GM19239 (cell line): ENCODE data around the gene PTPN11.
"Not testable (repeated sequence)": the region's sequence is repeated elsewhere in the genome, so short reads cannot be mapped to it uniquely, and the experiment has no call there.

Experiments used
- DNase-seq: peaks from one replicate; pipeline ENCODE4 v3.0.0; 2011; ENCODE audit warnings: low spot score; ENCODE audit not compliant: insufficient read length
- FAIRE-seq: peaks from 2 replicates; lab custom pipeline; 2011; peaks lifted over from hg19 to GRCh38; lab: Jason Lieb, UNC

The PTPN11 gene

GRCh38 chr12:112408621-112409020, 10.1 kb upstream of the PTPN11 start:
- DNase-seq = peak; percentile 12
- FAIRE-seq = no peak

DNA sequence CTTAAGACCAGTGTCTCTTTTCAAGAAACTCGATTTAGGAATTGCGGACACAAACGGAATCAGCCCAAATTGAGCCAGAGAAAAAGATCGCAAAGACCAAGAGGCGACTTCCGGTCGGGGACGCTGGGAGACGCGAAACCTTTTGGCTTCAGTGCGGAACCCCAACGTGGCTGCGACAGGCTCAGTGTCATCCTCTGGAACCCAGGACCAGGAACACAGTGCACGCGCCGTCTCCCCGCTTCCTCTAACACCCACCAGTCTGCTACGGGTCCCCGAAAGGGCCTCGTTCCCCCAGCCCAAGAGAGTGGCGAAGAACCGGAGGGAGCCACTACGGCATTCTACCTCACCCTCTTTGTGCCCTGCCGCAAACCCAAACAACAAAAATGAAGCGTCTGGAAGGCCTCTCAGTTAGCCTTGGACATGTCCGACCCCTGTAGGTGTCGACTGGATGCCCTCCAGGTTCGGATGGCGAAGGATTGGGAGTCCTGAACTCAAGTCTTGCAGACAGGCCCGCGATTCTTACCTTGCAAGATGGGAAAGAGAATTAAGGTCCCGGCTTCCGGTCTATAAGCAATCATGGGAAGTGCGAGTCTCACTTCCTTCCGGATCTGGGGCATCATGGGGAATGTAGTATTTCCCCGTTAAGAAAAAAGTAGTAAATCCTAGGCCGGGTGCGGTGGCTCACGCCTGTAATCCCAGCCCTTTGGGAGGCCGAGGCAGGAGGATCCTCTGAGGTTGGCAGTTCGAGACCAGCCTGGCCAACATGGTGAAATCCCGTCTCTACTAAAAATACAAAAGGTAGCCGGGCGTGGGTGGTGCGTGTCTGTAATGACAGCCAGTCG, 9.5 kb upstream of the PTPN11 start, which contains the start of gene RPL6:
RPL6 (minus strand) TSS at position 542 of the 842 bp plus-strand sequence. CDS start 949 bp downstream, outside the sequence.
- peak; percentile 58 for DNase-seq
- FAIRE-seq = peak; percentile 85

GRCh38 chr12:112409906-112410244, 8.9 kb upstream of the PTPN11 start:
- FAIRE-seq = no peak
- no peak for DNase-seq

DNA sequence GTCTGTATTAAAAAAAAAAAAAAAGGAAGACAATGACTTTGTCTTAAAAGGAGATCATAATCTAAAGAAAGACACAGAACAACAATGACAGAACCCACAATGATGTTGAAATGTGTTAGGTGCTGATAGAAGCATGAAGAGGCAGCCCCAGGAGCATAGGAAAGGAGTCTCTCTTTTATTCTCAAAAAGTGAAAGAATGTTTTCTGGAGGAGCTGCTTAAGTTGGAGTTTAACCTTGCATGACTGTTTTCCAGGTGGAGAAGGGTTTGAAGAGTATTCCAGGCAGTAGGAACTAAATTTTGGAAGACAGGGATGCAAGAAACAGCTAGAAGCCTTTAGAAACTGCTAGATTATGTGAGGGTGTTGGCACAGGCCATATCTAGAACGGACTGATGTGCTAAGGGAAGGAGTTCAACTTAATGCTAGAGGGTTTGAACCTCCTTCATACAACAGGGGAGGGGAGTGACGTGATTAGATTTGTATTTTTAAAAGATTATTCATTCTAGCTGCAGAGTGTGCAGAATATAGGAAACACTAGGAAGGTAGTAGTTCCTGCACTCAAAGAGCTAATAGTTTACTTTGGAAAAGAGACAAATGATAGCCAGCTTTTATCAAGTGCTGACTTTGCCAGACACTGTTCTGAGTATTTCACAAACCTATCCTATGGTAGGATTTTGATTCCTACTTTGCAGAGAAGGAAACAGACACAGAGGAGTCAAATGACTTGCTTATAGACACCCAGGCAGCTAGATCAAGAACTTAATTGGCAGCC, 4.7 kb upstream of the PTPN11 start:
- DNase-seq (no peak), FAIRE-seq (no peak)

DNA sequence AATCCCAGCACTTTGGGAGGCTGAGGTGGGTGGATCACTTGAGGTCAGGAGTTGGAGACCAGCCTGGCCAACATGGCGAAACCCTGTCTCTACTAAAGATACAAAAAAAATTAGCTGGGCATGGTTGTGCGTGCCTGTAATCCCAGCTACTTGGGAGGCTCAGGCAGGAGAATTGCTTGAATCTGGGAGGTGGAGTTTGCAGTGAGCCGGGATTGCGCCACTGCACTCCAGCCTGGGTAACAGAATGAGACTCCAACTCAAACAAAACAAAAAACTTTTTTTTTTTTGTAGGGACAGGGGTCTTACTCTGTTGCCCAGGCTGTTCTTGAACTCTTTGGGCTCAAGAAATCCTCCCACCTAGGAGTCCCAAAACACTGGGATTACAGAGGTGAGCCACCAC, 3.3 kb upstream of the PTPN11 start:
- not testable (repeated sequence) for FAIRE-seq, DNase-seq

GRCh38 chr12:112418273-112418607, 507 bp upstream of the PTPN11 start:
- FAIRE-seq = no peak

DNA sequence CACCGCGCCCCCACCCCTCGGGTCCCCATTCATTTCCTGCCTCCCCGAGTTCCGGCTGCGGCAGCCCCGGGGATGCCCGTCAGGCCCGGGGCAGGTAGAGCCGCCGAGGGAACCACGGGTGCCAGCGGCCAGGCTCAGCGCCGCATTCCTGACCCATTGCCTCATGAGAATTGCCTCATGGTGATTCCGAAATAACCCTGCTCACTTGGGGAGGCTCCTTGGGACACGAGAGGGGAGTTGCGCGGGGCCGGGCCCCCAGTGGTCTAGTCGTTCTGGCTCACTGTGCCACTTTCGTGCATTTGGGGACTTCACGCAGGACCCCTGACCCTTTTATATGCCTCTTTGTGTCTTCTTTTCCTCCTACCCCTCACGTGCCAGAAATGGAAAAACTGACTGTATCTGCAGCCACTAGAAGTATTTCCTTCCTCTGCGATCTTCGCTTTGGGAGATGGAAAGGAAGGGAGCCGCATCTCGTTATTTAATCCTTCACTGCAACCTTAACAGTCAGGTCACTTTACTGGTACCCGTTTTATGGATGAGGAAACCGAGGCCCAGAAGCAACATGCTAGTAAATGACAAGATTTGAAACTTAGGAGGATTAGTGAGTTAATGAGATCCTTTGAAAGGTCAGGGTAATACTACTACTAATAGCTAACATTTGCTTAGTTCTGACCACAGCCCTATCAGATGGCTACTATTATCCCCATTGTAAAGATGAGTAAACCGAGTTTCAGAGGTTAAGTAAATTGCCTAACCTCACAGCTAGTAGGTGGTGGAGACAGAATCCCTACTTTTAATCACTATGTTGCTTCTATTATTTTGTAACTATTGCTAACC, 768 bp downstream of the PTPN11 start:
- peak; percentile 69 for FAIRE-seq
- DNase-seq = peak; percentile 36

More at GRCh38 chr12:112418273-112418607, 507 bp upstream of the PTPN11 start:
- no peak for DNase-seq

DNA sequence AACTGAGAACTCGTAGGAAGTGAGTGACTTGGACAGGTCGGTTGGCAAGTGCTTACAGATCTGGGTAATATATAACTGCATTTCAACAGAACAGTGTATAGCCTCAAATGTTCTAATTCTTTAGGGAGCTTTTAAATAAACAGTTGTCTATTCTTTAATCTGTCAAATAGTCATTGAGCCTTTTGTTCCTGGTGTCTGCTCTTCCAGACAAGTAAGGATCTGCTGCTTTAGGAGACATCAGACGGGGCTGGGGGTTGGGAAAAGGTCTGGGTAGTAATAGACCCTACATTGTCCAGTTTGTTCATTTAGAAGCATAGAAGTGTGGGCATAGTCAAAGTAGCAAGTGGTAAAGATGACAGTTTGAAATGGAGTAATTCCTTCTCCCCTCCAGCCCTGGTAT, 2.0 kb downstream of the PTPN11 start:
- no peak for FAIRE-seq
- no peak for DNase-seq

DNA sequence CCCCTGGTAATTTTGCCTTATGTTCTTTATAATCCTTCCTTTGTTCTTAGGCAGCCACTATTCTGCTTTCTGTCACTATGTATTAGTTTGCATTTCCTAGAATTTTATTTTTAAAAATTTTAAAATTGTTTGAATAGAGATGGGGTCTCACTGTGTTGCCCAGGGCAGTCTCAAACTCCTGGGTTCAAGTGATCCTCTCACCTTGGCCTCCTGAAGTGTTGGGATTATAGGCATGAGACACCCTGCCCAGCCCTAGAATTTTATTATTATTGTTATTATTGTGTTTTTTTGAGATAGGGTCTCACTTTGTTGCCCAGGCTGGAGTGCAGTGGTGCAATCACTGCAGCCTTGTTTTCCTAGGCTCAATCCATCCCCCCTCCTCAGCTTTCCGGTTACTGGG, 2.6 kb downstream of the PTPN11 start:
- no peak for DNase-seq
- FAIRE-seq = no peak

GRCh38 chr12:112422531-112422930, 3.8 kb downstream of the PTPN11 start:
- DNase-seq (no peak), FAIRE-seq (no peak)

DNA sequence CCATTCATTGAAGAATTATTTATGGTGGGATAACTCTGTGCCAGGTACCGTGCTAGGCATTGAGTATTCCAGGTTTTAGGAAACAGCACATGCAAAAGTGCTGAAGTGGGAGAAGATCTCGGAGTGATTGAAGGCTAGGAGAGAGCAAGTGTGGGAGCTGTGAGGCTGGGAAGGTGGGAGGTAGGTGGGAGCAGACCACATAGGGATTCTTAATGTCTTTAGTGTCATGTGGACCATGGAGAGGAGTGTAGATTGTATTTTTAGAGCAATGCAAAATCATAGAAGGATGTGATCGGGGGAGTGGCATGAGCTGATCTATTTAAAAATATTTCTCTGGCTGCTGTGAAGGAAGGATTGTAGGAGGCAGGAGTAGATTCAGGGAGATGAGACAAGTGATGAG, 5.4 kb downstream of the PTPN11 start:
- DNase-seq = no peak
- FAIRE-seq = no peak

DNA sequence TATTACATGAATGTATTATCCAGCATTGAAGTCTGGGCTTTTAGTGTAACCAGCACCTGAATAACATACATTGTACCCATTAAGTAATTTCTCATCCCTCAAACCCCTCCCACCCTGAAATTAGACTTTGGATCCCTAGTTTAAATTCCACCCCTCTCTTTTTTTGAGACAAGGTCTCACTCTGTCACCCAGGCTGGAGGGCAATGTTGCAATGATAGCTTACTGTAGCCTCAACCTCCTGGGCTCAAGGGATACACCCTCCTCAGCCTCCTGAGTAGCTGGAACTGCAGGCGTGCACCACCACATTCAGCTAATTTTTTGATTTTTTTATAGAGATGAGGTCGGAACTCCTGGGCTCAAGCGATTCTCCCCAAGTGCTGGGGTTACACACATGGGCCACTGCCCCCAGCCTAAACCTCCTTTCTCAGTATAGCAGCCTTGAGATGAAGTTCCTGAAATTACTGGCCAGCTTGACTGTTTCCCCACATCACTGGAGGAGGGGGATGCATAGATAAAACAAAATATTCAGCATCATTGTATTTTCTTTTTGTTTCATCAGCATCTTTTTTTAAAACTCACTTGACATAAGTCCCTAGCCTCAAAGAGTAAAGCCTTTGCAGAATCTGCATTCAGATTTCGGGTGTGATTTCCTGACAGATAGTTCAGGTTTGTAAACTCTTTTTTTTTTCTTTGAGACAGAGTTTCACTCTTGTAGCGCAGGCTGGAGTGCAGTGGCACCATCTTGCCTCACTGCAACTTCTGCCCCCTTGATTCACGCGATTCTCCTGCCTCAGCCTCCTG, 7.0 kb downstream of the PTPN11 start:
- DNase-seq (no peak), FAIRE-seq (no peak)

GRCh38 chr12:112427760-112428159, 9.0 kb downstream of the PTPN11 start:
- DNase-seq (no peak), FAIRE-seq (no peak)

DNA sequence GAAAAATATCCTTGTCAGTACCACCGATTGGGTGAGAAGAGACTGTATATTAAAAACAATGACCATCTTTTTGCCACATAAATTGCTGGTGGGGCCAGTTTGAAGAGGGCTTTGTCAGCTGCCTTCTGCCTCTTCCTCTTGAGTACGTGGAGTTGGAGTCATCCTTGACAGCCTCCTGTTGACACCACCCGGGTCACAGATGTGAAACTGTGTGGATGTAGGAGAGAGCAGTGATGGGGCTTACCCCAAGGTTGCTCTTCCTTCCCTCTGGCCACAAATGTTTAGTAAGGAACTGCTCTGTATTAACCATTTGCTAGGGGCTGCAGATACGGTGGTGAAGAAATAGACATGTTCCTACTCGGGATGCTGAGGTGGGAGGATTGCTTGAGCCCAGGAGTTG, 12.2 kb downstream of the PTPN11 start:
- no peak for DNase-seq
- FAIRE-seq = no peak

DNA sequence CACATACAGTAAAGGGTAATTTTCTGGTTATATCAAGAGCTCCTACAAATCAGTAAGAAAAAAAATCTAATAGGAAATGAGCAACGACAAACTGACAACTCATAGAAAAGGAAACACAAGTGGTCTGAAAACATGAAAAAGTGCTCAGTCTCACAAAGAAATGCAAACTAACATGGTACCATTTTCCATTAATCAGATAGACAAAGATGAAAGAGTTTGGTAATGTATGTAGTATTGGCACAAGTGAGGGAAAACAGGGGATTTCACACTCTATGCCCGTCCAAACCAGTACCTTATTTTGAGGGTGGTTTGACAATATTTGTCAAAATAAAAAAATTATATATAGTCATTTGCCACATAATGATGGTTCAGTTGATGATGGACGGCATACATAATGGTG, 13.2 kb downstream of the PTPN11 start:
- DNase-seq = no peak
- FAIRE-seq = no peak

DNA sequence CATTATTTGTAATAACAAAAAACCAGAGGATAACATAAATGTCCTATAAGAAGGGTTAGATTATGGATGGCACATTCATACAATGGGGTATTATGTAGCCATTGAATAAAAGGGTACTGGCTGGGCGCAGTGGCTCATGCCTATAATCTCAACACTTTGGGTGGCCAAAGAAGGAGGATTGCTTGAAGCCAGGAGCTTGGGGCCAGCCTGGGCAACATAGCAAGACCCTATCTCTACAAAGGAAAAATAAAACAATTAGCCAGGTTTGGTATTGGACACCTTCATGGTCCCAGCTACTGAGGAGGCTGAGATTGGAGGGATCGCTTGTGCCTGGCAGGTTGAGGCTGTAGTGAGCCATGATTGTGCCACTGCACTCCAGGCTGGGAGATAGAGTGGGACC, 14.8 kb downstream of the PTPN11 start:
- FAIRE-seq = no peak

GRCh38 chr12:112438645-112439044, 19.9 kb downstream of the PTPN11 start:
- not testable (repeated sequence) for FAIRE-seq, DNase-seq

More for the DNA sequence above, 14.8 kb downstream of the PTPN11 start:
- no peak for DNase-seq

DNA sequence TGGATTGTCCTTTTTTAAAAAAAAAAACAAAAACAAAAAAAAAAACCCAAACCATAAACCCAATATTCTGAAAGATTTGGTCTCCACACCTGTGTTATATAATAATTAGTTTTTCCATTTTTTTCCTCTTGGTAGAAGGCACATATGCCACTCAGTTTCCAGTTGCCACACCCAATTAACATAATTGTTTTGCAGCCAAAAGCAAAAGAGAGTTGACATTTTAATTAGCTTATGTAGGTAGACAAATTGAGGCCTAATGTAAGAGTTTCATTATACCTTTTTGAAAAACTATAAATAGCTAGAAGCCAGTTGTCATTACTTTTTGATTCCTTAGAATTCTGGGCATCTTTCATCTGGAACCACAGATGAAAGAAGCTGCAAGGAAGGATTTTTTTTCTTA, 21.0 kb downstream of the PTPN11 start:
- no peak for DNase-seq
- FAIRE-seq = no peak

DNA sequence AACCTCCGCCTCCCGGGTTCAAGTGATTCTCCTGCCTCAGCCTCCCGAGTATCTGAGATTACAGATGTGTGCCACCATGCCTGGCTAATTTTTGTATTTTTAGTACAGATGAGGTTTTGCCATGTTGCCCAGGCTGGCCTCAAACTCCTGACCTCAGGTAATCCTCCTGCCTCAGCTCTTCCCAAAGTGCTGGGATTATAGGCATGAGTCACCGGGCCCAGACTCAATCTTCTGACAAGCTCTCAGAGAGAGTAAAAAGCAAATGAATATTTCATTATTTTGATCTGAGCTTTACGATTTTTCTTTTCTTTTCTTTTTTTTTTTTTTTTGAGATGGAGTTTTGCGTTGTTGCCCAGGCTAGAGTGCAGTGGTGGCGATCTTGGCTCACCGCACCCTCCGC, 21.9 kb downstream of the PTPN11 start:
- FAIRE-seq, DNase-seq: not testable (repeated sequence)

GRCh38 chr12:112443916-112444315, 25.2 kb downstream of the PTPN11 start:
- FAIRE-seq (no peak), DNase-seq (no peak)
